Measurements from ENCODE around the gene ARL3. TPM values are rescaled to one million over a fixed set of nuclear protein-coding genes. Genes with fewer than 3 reads are reported as not detected.

The ARL3 gene
- total RNA-seq, 1 experiment from 2014 or later, result 13.3 TPM

GRCh38 chr10:102729029-102730026, 15.1 kb upstream of the ARL3 start:
- BruUV-seq (replicated peaks), result no TSS peak
- TF ChIP-seq RAD21 (IDR thresholded peaks at IDR 0.05; ENCODE audit: low read depth), result peak; percentile 95
- peak; percentile 32 for TF ChIP-seq YY1 (IDR thresholded peaks at IDR 0.05; ENCODE audit: extremely low read depth, insufficient replicate concordance, low read depth, low read length)
- peak; percentile 83 to 99 (median 99) for TF ChIP-seq CTCF (IDR thresholded peaks at IDR 0.05 in 2 of 3, conservative IDR thresholded peaks at IDR 0.05 in 1 of 3; ENCODE audit: borderline replicate concordance in 1 of 3, insufficient read depth in 1 of 3, low read depth in 2 of 3, low read length in 2 of 3)
- TF ChIP-seq SIN3A (IDR thresholded peaks at IDR 0.05; ENCODE audit: low read depth), result no peak
- Histone ChIP-seq H3K9me2 (ENCODE audit: insufficient read depth) (no peaks in the 10 kb centered on the region), H3K9me3 (ENCODE audit: control insufficient read depth in 1 of 2, insufficient read depth in 1 of 2, low read depth in 1 of 2, low read length in 2 of 2) (no peaks in the 10 kb centered on the region), H3K27me3 (ENCODE audit: insufficient read depth, low read length) (no peaks in the 10 kb centered on the region), H3K27ac (ENCODE audit: low read depth, low read length) (no peak overlapping the region), H3K4me1 (ENCODE audit: control insufficient read depth in 1 of 2, insufficient read depth in 2 of 2, low read length in 2 of 2) (no peaks in the 10 kb centered on the region), H3K4me3 (replicated peaks in 1 of 2; ENCODE audit: low read depth in 1 of 2, low read length in 2 of 2) (no peak overlapping the region), H3K36me3 (ENCODE audit: control insufficient read depth in 1 of 2, insufficient read depth in 2 of 2, low read length in 2 of 2) (peaks cover 25 to 26% of the 10 kb centered on the region in 2 experiments; a peak in 2 of 4 replicates), H3K79me2 (ENCODE audit: insufficient read depth, low read length) (no peaks in the 10 kb centered on the region), H4K20me1 (ENCODE audit: insufficient read depth) (no peaks in the 10 kb centered on the region), H3K4me2 (ENCODE audit: low read length) (no peak overlapping the region), H2AFZ (ENCODE audit: low read depth, low read length, poor library complexity, severe bottlenecking) (no peak overlapping the region), H3K9ac (ENCODE audit: low read length) (no peak overlapping the region)
- RAD21 ChIA-PET (ENCODE audit: low non-redundant PET in 1 of 2, low total read pairs in 2 of 2, uncharacterized antibody in 2 of 2, unreplicated experiment in 2 of 2), result no interaction called here
- POLR2A ChIA-PET, result no interaction called here
- ATAC-seq, result peak; percentile 99
- CTCF ChIA-PET, result no interaction called here
- peak; percentile 49 for DNase-seq (ENCODE audit: low read depth, low spot score)
- intact Hi-C loops (cut with micrococcal nuclease), result loop anchor here (1.0 to 10.0 kb wide), 7 partner anchors 105 to 755 kb away; partner anchors contain the start of gene CNNM2

All from HCT116 (cell line).